ENCODE results near the gene FAM3B.

Gene FAM3B

DNA sequence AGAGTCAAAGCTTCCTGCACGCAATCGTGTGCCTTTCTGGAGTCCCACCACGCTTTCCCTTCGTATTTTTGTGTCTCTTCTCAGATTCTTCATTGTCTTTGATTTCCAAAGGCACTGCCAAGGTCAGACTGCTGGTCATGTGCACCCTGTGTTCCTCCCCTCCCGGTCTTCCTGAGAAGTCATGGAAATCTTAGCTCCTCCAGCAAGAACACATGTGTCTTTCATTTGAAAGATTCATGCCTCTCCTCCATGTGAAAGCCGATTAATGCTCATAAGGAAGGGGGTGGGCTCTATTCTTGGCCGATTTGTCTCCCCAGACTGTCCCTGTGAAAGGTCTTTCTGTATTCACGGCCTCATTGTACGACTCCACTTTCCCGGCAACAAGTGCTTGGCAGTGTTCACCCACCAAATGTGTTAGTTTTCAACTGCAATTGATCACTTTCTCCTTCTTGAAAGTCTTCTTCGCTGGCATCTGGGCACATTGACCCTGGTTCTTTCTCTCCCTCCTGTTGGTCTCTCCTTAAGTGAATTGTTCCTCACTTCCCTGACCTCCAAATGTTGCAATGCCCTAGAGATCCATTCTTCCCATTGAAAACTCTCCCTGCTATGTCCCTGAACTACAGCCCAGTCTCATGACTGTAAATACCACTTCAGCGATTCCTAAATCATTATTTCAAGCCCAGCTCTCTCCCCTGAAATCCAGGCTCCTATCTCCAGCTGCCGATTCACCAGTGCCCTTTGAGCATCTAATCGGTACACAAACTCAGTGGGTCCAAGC, 70.6 kb downstream of the FAM3B start:
- H3K9me3 ChIP-seq (ENCODE audit: control insufficient read depth, insufficient read depth, low read length): no peaks in the 10 kb centered on the region
- H3K27ac ChIP-seq (ENCODE audit: low read depth, low read length): no peak overlapping the region
- H3K4me1 ChIP-seq (ENCODE audit: control insufficient read depth, insufficient read depth, low read length): no peaks in the 10 kb centered on the region
- H3K27me3 ChIP-seq (ENCODE audit: control insufficient read depth, insufficient read depth, low read length): no peaks in the 10 kb centered on the region
- H3K4me3 ChIP-seq (ENCODE audit: low read depth, low read length): no peak overlapping the region
- H3K36me3 ChIP-seq (ENCODE audit: control insufficient read depth, insufficient read depth, low read length): no peaks in the 10 kb centered on the region
- H3K9ac ChIP-seq (ENCODE audit: low read depth, low read length): no peak overlapping the region

DNA sequence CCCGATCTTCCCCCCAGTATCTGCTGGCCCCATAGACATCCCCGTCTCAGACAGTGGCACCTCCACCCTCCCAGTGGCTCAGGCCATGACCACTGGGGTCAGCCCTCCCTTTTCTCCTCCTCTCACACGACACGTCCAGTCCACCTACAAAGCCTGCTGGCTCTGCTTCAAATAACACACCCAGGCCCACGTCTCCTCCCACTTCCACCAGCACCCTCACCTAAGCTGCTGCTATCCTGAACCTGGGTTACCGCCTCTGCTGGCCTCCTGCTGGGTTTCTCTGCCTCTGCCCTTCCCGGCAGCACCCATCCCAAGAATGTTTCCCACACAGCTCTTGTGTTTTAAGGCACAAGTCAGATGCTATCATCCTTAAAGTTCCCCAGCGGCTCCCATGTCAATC, 71.2 kb downstream of the FAM3B start:
- H3K9me3 ChIP-seq (ENCODE audit: control insufficient read depth, insufficient read depth, low read length): no peaks in the 10 kb centered on the region
- no peak overlapping the region for H3K27ac ChIP-seq (ENCODE audit: low read depth, low read length)
- H3K27me3 ChIP-seq (ENCODE audit: control insufficient read depth, insufficient read depth, low read length): no peaks in the 10 kb centered on the region
- H3K9ac ChIP-seq (ENCODE audit: low read depth, low read length): no peak overlapping the region
- no peaks in the 10 kb centered on the region for H3K4me1 ChIP-seq (ENCODE audit: control insufficient read depth, insufficient read depth, low read length)
- H3K36me3 ChIP-seq (ENCODE audit: control insufficient read depth, insufficient read depth, low read length): no peaks in the 10 kb centered on the region
- no peak overlapping the region for H3K4me3 ChIP-seq (ENCODE audit: low read depth, low read length)

DNA sequence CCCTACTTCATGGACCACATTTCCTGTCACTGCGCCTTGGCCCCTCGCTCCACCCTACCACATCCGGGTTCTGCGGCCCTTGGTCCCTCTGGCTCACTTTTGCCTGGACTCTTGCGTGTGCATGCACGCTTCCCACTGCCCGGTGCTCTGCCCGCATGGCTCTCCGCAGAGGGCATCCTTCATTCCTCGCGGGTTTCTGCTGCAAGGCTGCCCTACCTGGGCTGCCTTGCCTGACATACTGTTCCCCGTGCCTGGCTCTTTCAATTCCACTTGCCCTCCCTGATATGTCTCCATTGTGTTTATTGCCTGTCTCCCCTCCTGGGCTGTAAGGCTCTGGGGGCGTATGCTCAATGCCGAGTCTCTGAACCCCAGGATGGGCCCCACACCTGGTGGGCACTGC, 71.7 kb downstream of the FAM3B start:
- Histone ChIP-seq H3K27me3 (ENCODE audit: control insufficient read depth, insufficient read depth, low read length) (no peaks in the 10 kb centered on the region), H3K4me3 (ENCODE audit: low read depth, low read length) (no peak overlapping the region), H3K4me1 (ENCODE audit: control insufficient read depth, insufficient read depth, low read length) (no peaks in the 10 kb centered on the region), H3K9ac (ENCODE audit: low read depth, low read length) (no peak overlapping the region), H3K27ac (ENCODE audit: low read depth, low read length) (no peak overlapping the region), H3K9me3 (ENCODE audit: control insufficient read depth, insufficient read depth, low read length) (no peaks in the 10 kb centered on the region), H3K36me3 (ENCODE audit: control insufficient read depth, insufficient read depth, low read length) (no peaks in the 10 kb centered on the region)

DNA sequence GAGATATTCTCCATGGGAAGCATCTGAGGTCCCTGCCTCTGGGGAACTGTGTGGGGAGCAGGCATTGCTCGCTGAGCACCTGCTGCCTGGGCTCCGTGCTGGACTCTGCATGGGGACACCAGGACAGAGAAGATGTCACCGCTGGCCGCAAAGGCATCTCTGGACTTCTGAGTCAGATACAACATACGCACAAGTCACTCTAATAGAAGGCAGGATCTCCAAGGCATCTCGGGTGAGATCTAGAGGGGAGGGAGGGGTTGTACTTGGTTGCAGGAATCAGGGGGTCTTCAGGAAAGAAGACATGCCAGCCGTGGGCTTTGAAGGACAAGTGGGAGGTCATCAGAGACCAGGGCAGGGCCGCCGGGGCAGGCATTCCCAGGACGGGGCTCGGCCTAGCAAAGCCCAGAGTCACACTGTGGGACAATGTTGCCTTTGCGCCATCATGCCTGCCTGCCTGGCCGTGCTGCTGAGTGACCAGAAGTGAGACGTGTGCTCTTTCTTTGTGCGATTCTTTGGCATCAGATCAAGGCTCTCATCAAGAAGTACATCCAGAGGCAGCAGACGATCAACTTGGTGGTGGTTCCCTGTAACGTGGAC, 73.5 kb downstream of the FAM3B start:
- Histone ChIP-seq H3K9ac (ENCODE audit: low read depth, low read length) (no peak overlapping the region), H3K9me3 (ENCODE audit: control insufficient read depth, insufficient read depth, low read length) (no peaks in the 10 kb centered on the region), H3K4me3 (ENCODE audit: low read depth, low read length) (no peak overlapping the region), H3K4me1 (ENCODE audit: control insufficient read depth, insufficient read depth, low read length) (no peaks in the 10 kb centered on the region), H3K27ac (ENCODE audit: low read depth, low read length) (no peak overlapping the region), H3K36me3 (ENCODE audit: control insufficient read depth, insufficient read depth, low read length) (no peaks in the 10 kb centered on the region), H3K27me3 (ENCODE audit: control insufficient read depth, insufficient read depth, low read length) (no peaks in the 10 kb centered on the region)

DNA sequence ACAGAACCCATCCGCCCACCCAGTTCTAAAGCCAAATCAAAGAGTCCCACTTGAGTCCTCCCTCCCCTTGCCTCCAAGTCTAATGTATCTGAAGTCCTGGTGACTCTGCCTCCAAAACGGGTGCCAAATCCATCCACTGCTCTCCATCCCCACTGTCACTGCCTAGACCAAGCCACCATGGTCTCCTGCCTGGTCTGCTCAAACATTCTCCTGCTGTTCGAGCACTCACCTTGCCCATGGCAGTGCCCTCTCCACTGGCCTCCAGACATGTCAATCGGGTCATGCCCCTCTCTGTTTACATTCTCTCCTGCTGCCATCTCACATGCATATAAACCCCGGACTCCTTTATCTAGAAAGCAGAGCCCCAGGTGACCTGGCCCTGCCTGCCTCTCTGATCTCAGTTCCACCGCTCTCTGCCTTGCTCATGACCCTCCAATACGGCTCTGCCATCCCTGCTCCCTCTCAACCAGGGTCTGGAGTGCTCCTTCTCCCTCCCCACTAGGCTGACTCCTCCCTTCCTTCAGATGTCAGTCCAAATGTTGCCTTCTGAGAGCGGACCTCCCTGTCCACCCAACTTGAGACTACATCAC, 77.4 kb downstream of the FAM3B start:
- H3K36me3 ChIP-seq (ENCODE audit: control insufficient read depth, insufficient read depth, low read length): no peaks in the 10 kb centered on the region
- no peaks in the 10 kb centered on the region for H3K9me3 ChIP-seq (ENCODE audit: control insufficient read depth, insufficient read depth, low read length)
- 0 out of 2 replicates have a peak, but pooled peaks cover 8% of the 10 kb centered on the region for H3K4me1 ChIP-seq (ENCODE audit: control insufficient read depth, insufficient read depth, low read length)
- no peak overlapping the region for H3K27ac ChIP-seq (ENCODE audit: low read depth, low read length)
- no peak overlapping the region for H3K4me3 ChIP-seq (ENCODE audit: low read depth, low read length)
- no peaks in the 10 kb centered on the region for H3K27me3 ChIP-seq (ENCODE audit: control insufficient read depth, insufficient read depth, low read length)
- no peak overlapping the region for H3K9ac ChIP-seq (ENCODE audit: low read depth, low read length)

DNA sequence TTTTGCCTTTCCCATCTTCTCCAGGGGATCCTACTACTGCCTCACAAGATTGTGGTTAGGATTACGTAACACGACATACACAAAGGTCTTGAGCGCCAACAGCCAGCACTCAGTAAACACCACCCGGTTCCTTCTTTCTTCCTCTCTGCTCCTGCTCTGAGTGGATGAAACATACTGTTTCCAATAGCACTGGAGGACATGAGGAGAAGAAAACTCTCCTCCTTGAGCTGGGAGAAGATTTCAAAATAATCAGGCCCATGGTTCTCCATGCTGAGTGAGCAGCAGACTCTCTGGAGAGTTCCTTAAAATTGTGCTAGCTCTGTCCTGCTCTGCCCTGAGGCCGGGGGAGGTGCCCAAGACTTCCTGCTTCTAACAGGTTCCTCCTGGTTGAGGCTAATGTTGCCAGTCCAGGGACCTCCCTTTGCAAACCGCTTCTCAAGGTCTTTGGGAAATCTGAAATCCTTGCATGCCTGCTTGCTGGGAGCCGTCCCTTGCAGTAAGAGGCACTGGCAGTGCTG, 80.0 kb downstream of the FAM3B start:
- Histone ChIP-seq H3K9me3 (ENCODE audit: control insufficient read depth, insufficient read depth, low read length) (no peaks in the 10 kb centered on the region), H3K27ac (ENCODE audit: low read depth, low read length) (no peak overlapping the region), H3K9ac (ENCODE audit: low read depth, low read length) (no peak overlapping the region), H3K27me3 (ENCODE audit: control insufficient read depth, insufficient read depth, low read length) (no peaks in the 10 kb centered on the region), H3K4me1 (ENCODE audit: control insufficient read depth, insufficient read depth, low read length) (0 out of 2 replicates have a peak, but pooled peaks cover 8% of the 10 kb centered on the region), H3K4me3 (ENCODE audit: low read depth, low read length) (no peak overlapping the region), H3K36me3 (ENCODE audit: control insufficient read depth, insufficient read depth, low read length) (no peaks in the 10 kb centered on the region)

DNA sequence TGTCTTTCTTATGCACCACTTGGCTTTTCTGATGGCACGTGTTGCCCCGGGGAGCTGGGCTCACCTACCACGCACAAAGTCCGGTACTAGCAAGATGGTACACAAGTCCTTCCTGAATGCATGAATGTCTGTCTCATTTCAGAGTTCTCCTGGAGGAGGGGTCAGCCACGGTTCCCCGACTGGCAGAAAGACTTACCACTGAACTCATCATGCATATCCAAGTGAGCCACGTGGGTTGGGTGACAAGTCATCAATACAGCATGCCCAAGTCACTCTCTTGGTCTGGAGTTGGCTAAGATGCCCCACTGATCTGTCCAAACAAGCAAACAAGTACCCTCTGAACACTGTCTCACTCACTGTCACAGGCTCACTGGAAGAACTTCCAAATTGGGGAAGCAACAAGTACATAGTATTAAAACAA, 80.9 kb downstream of the FAM3B start:
- Histone ChIP-seq H3K4me3 (ENCODE audit: low read depth, low read length) (no peak overlapping the region), H3K9me3 (ENCODE audit: control insufficient read depth, insufficient read depth, low read length) (no peaks in the 10 kb centered on the region), H3K27me3 (ENCODE audit: control insufficient read depth, insufficient read depth, low read length) (no peaks in the 10 kb centered on the region), H3K9ac (ENCODE audit: low read depth, low read length) (no peak overlapping the region), H3K4me1 (ENCODE audit: control insufficient read depth, insufficient read depth, low read length) (0 out of 2 replicates have a peak, but pooled peaks cover 8% of the 10 kb centered on the region), H3K36me3 (ENCODE audit: control insufficient read depth, insufficient read depth, low read length) (no peaks in the 10 kb centered on the region), H3K27ac (ENCODE audit: low read depth, low read length) (no peak overlapping the region)

DNA sequence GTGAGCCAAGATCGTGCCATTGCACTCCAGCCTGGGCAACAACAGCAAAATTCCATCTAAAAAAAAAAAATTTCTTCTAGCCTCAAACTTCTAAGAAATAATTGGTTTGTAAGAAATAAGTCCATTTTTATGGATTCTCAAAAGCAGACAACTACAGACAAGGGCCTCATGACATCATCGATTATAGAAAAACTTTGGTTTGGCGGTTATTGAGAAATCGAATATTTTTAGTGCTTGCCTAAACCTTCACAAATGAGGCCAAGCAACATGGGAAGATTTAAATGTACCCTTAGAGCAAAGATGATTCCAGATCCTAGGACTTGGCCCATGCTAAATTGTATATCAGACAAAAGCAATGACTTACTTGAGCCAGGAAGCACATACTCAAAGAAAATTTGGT, 81.7 kb downstream of the FAM3B start:
- Histone ChIP-seq H3K4me1 (ENCODE audit: control insufficient read depth, insufficient read depth, low read length) (0 out of 2 replicates have a peak, but pooled peaks cover 8% of the 10 kb centered on the region), H3K27me3 (ENCODE audit: control insufficient read depth, insufficient read depth, low read length) (no peaks in the 10 kb centered on the region), H3K9ac (ENCODE audit: low read depth, low read length) (no peak overlapping the region), H3K9me3 (ENCODE audit: control insufficient read depth, insufficient read depth, low read length) (no peaks in the 10 kb centered on the region), H3K27ac (ENCODE audit: low read depth, low read length) (no peak overlapping the region), H3K36me3 (ENCODE audit: control insufficient read depth, insufficient read depth, low read length) (no peaks in the 10 kb centered on the region), H3K4me3 (ENCODE audit: low read depth, low read length) (no peak overlapping the region)

DNA sequence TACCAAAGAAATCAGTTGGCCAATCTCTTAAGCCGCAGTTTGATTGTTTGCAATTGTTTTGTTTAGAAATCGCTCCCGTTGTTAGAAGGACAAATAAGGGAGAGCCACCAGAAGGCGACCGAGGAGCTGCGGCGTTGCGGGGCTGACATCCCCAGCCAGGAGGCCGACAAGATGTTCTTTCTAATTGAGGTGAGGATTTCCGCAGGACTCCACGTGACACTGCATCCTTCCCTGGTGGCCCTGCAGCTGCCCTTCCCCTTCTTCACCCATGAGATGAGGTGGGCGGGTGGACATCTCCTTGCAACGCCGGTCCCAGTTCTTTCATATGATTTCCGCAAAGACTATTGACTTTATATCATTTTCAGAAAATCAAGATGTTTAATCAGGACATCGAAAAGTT, 82.2 kb downstream of the FAM3B start:
- Histone ChIP-seq H3K36me3 (ENCODE audit: control insufficient read depth, insufficient read depth, low read length) (no peaks in the 10 kb centered on the region), H3K9me3 (ENCODE audit: control insufficient read depth, insufficient read depth, low read length) (no peaks in the 10 kb centered on the region), H3K4me3 (ENCODE audit: low read depth, low read length) (no peak overlapping the region), H3K9ac (ENCODE audit: low read depth, low read length) (no peak overlapping the region), H3K27ac (ENCODE audit: low read depth, low read length) (no peak overlapping the region), H3K4me1 (ENCODE audit: control insufficient read depth, insufficient read depth, low read length) (0 out of 2 replicates have a peak, but pooled peaks cover 8% of the 10 kb centered on the region), H3K27me3 (ENCODE audit: control insufficient read depth, insufficient read depth, low read length) (no peaks in the 10 kb centered on the region)

DNA sequence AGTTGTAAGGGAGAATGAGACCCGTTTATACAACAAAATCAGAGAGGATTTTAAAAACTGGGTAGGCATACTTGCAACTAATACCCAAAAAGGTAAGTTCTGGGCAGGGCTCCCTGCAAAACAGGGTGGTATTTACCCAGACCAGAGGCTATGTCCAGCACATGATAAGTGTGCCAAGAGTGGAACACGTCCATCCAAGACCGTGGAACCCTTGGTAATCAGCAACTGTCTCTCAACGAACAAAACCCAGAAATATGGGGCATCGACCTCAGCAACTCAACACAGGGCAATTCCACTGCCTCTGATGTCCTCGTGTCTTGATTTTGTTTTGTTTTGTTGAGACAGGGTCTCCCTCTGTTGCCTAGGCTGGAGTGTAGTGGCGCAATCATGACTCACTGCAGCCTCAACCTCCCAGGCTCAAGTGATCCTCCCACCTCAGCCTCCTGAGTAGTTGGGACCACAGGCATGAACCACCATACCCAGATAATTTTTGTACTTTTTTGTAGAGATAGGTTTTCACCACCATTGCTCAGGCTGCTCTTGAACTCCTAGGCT, 82.7 kb downstream of the FAM3B start:
- no peak overlapping the region for H3K27ac ChIP-seq (ENCODE audit: low read depth, low read length)
- H3K27me3 ChIP-seq (ENCODE audit: control insufficient read depth, insufficient read depth, low read length): no peaks in the 10 kb centered on the region
- no peak overlapping the region for H3K9ac ChIP-seq (ENCODE audit: low read depth, low read length)
- H3K4me3 ChIP-seq (ENCODE audit: low read depth, low read length): no peak overlapping the region
- H3K9me3 ChIP-seq (ENCODE audit: control insufficient read depth, insufficient read depth, low read length): no peaks in the 10 kb centered on the region
- H3K4me1 ChIP-seq (ENCODE audit: control insufficient read depth, insufficient read depth, low read length): 0 out of 2 replicates have a peak, but pooled peaks cover 8% of the 10 kb centered on the region
- H3K36me3 ChIP-seq (ENCODE audit: control insufficient read depth, insufficient read depth, low read length): no peaks in the 10 kb centered on the region

DNA sequence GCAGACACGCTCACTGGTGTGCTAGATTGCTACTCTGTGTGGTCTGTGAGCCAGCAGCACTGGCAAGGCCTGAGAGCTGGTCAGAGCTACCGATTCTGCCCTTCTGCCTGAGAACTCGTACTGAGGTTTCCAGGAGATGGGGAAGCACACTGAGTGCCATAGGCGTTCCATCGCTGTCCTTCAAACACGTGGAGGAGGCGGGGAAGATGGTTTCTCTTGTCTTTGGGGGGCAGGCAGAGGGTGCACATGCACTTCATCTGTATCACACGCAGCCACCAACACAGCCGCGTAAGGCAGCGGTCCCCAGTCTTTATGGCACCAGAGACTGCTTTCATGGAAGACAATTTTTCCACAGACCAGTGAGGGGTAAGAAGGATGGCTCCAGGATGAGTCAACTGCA, 85.6 kb downstream of the FAM3B start:
- Histone ChIP-seq H3K9me3 (ENCODE audit: control insufficient read depth, insufficient read depth, low read length) (no peaks in the 10 kb centered on the region), H3K4me1 (ENCODE audit: control insufficient read depth, insufficient read depth, low read length) (no peaks in the 10 kb centered on the region), H3K27me3 (ENCODE audit: control insufficient read depth, insufficient read depth, low read length) (no peaks in the 10 kb centered on the region), H3K9ac (ENCODE audit: low read depth, low read length) (no peak overlapping the region), H3K27ac (ENCODE audit: low read depth, low read length) (no peak overlapping the region), H3K36me3 (ENCODE audit: control insufficient read depth, insufficient read depth, low read length) (no peaks in the 10 kb centered on the region), H3K4me3 (ENCODE audit: low read depth, low read length) (no peak overlapping the region)
